Measurements from ENCODE around the gene PDCD11.

The PDCD11 gene

GRCh38 chr10:103419101-103419500 lies 22.7 kb downstream of the PDCD11 start:
- DNase-seq, result no peak

- DNase-seq, result no peak
Measured at GRCh38 chr10:103423748-103424147, 27.3 kb downstream of the PDCD11 start.

GRCh38 chr10:103427866-103428265 lies 31.4 kb downstream of the PDCD11 start:
- DNase-seq, result no peak

- no peak for DNase-seq
Measured at GRCh38 chr10:103428989-103429643, 32.7 kb downstream of the PDCD11 start.

- DNase-seq, result no peak
Measured at GRCh38 chr10:103429647-103430046, 33.2 kb downstream of the PDCD11 start.

GRCh38 chr10:103431902-103432301 lies 35.5 kb downstream of the PDCD11 start:
- peak; percentile 17 for DNase-seq

GRCh38 chr10:103433858-103434257 lies 37.4 kb downstream of the PDCD11 start:
- no peak for DNase-seq

- DNase-seq, result no peak
Measured at GRCh38 chr10:103439776-103440175, 43.4 kb downstream of the PDCD11 start.

GRCh38 chr10:103440416-103440815 lies 44.0 kb downstream of the PDCD11 start:
- no peak for DNase-seq

GRCh38 chr10:103441206-103441605 lies 44.8 kb downstream of the PDCD11 start:
- no peak for DNase-seq

- no peak for DNase-seq
Measured at GRCh38 chr10:103441611-103442010, 45.2 kb downstream of the PDCD11 start.

GRCh38 chr10:103442031-103442461 lies 45.6 kb downstream of the PDCD11 start:
- no peak for DNase-seq

GRCh38 chr10:103443475-103444185 lies 47.2 kb downstream of the PDCD11 start:
- DNase-seq, result no peak

- DNase-seq, result no peak
Measured at GRCh38 chr10:103444478-103444877, 48.1 kb downstream of the PDCD11 start.

- no peak for DNase-seq
Measured at GRCh38 chr10:103445366-103445765, 48.9 kb downstream of the PDCD11 start.

GRCh38 chr10:103445767-103446567 lies 49.5 kb downstream of the PDCD11 start:
- no peak for DNase-seq

GRCh38 chr10:103447187-103447586 lies 50.8 kb downstream of the PDCD11 start:
- DNase-seq, result no peak

GRCh38 chr10:103448746-103449145 lies 52.3 kb downstream of the PDCD11 start:
- no peak for DNase-seq

- DNase-seq, result no peak
Measured at GRCh38 chr10:103449208-103450144, 53.0 kb downstream of the PDCD11 start.

- no peak for DNase-seq
Measured at GRCh38 chr10:103450201-103450695, 53.8 kb downstream of the PDCD11 start.

- peak; percentile 37 for DNase-seq
Measured at GRCh38 chr10:103451091-103451813, 54.8 kb downstream of the PDCD11 start.
